Right cardiac atrium (tissue), 5 donors: Measurements from ENCODE around the gene USO1. TPM values are rescaled to one million over a fixed set of nuclear protein-coding genes. Genes with fewer than 3 reads are reported as not detected.
A peak's percentile ranks its signal among the peaks of the same experiment; 100 is the strongest.
"Not testable (repeated sequence)": the region's sequence is repeated elsewhere in the genome, so short reads cannot be mapped to it uniquely, and the experiment has no call there.

ENCODE experiments used
- ATAC-seq, 2 donors: fragments of 200-7000 bp; cut with Tn5 transposase; one replicate each; pipeline versions ENCODE4 v1.8.0 to v1.9.1; 2020; ENCODE audit warnings: moderate library complexity in 2 of 2, mild to moderate bottlenecking in 1 of 2
- DNase-seq, 3 donors: peaks; one replicate each; pipeline ENCODE4 v3.0.0-alpha.2; 2020
- H3K27ac ChIP-seq: one replicate; pipeline ENCODE4 v1.5.1; 2013; ENCODE audit warnings: mild to moderate bottlenecking, low read length, control low read depth, moderate library complexity
- H3K27me3 ChIP-seq: one replicate; pipeline ENCODE4 v1.6.1; 2013; ENCODE audit not compliant: control insufficient read depth, insufficient read depth
- H3K4me1 ChIP-seq: one replicate; pipeline ENCODE4 v1.6.1; 2013; ENCODE audit warnings: low read length; ENCODE audit not compliant: control insufficient read depth, insufficient read depth
- H3K4me3 ChIP-seq: one replicate; pipeline ENCODE4 v1.5.1; 2013; ENCODE audit warnings: low read length, control low read depth
- H3K9me3 ChIP-seq: one replicate; pipeline ENCODE4 v1.6.1; 2013; ENCODE audit warnings: low read length; ENCODE audit not compliant: control insufficient read depth
- WGBS: extraction: QIAGEN DNeasy Blood & Tissue Kit; methylation state at CpG from one replicate; pipeline ENCODE4 v1.1.7; 2013; 5-methylcytosine and 5-hydroxymethylcytosine counted together
- intact Hi-C, 4 donors: fragments of 100-400 bp; cut with DNase I; formaldehyde crosslinking; loops; one replicate each; pipeline versions ENCODE4 v1.11.0 to v1.14.0; 2022 to 2023
- polyA plus RNA-seq: library from polyadenylated mRNA; stranded (reverse); fragments of 200-250 nt; gene quantifications from one replicate; pipeline ENCODE4 v1.2.3, GENCODE V29; 2013
- total RNA-seq, 4 donors: library from RNA; stranded (reverse); fragmentation: NEBNext Ultra II Directional; extraction: Animal tissue kit (Norgen Biotek cat#: 25700); gene quantifications; one replicate each; pipeline ENCODE4 v1.2.1, GENCODE V29; 2021
- donor health status: healthy with polysubstance abuse.
- donor health status: DM: no; HTN: yes; CAD: no.
- donor health status: DM: no; HTN: no; CAD: no.
- donor health status: DM: no; HTN: yes; CAD: no; lungs with severe emphysema.
- donor health status: DM: yes; HTN: yes; CAD: no.

Gene USO1
- total and polyA plus RNA-seq, 5 donors = 47.4 to 103 (median 98.1) TPM

DNA sequence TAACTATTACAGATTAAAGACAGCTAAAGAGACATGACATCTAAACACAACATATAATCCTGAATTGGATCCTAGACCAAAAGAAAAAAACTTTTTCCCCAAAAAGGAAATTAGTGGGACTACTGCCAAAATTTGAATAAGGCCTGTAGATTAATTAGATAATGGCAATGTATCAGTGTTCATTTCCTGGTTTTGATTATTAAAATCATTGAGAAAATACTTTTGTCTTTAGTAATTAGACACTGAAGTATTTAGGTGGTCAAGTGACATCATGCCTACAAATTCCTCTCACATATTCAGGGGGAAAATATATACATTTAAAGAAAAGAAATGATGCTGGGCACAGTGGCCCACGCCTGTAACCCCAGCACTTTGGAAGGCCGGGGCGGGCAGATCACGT lies 10.4 kb upstream of the USO1 start:
- no peak overlapping the region for H3K27ac ChIP-seq

DNA sequence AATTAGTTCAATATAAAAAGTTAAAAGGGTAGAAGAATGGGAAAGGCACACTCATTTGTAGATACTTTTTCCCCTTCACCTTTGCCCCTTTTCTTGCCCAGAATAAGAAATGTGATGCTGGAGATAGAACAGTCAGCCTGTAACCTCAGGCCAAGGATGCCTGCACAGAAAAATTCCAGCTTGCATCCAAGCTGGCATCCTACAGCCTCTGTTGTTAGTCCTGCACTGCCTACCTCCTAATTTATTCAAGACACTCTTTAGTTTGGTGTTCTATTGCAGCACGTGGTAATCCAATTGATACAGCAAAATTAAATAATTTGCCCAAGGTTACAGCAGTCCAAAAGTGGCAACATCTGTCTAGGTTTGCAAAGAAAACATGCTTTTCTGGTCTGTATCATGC lies 9.7 kb upstream of the USO1 start:
- Histone ChIP-seq H3K4me3 (no peak overlapping the region), H3K4me1 (no peaks in the 10 kb centered on the region), H3K9me3 (no peaks in the 10 kb centered on the region), H3K27ac (peak overlapping the region; percentile 35), H3K27me3 (no peaks in the 10 kb centered on the region)
- ATAC-seq = no peak
- DNase-seq = no peak
- intact Hi-C loops = no loop called here
- WGBS = 61% methylated on average over 1 of the region's 1 CpG

More for the DNA sequence above, 10.4 kb upstream of the USO1 start:
- no peak for ATAC-seq
- H3K27me3 ChIP-seq = no peaks in the 10 kb centered on the region
- DNase-seq = no peak
- WGBS = 93% methylated on average over 4 of the region's 4 CpGs
- no peaks in the 10 kb centered on the region for H3K9me3 ChIP-seq
- H3K4me3 ChIP-seq = no peak overlapping the region
- no peaks in the 10 kb centered on the region for H3K4me1 ChIP-seq
- intact Hi-C loops = no loop called here

DNA sequence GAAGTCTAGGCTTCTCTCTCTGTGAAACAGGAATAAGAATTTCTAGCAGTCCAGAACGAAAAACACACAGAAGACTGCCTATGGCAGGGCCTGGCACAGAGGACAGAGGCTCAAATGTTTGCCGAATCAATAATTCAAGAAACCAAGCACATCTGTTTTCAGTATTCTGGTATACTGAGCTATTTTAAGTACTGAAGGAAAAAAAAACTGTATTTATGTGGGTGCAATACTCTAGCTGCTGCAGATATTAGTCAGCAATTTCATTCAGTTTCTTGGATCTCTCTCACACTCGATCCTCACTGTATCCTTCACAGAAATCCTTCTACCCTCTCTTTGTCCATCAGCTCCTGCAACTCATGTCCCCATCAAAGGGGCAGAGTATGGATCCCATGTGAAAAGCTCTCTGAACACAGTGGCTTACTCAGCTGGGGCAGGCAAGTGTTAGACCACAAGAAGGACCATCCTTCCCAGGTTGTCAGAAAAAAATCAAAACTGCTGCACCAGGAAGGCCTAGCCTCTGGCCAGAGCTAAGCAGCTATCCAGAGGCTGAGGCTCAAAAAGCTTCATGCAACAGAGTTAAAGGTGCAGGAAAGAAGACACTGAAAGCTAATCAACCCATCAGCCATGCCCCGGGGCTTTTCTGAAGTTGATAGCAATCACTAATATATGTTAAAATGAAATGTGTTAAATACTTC lies 9.1 kb upstream of the USO1 start:
- Histone ChIP-seq H3K27me3 (no peaks in the 10 kb centered on the region), H3K27ac (peak overlapping the region; percentile 45), H3K4me1 (no peaks in the 10 kb centered on the region), H3K9me3 (no peaks in the 10 kb centered on the region), H3K4me3 (no peak overlapping the region)
- DNase-seq (no peak), ATAC-seq (peak in 1 of 2 donors; percentile 31)
- 60% methylated on average over 4 of the region's 4 CpGs for WGBS
- intact Hi-C loops = no loop called here

DNA sequence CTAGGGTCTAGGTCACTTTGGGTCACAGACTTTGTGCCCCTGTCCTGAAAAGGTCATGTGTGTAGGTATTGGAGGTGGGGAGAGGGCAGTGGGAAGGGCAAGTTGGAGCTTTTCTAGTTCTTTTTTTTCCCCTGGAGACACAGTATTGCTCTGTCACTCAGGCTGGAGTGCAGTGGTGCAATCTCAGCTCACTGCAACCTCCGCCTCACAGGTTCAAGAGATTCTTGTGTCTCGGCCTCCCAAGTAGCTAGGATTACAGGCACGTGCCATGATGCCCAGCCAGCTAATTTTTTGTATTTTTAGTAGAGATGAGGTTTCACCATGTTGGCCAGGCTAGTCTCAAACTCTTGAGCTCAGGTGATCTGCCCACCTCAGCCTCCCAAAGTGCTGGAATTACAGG lies 8.3 kb upstream of the USO1 start:
- H3K4me3 ChIP-seq, DNase-seq, intact Hi-C loops, ATAC-seq, H3K4me1 ChIP-seq, H3K9me3 ChIP-seq, H3K27ac ChIP-seq, H3K27me3 ChIP-seq: not testable (repeated sequence)
- WGBS = 95% methylated on average over 3 of the region's 3 CpGs

DNA sequence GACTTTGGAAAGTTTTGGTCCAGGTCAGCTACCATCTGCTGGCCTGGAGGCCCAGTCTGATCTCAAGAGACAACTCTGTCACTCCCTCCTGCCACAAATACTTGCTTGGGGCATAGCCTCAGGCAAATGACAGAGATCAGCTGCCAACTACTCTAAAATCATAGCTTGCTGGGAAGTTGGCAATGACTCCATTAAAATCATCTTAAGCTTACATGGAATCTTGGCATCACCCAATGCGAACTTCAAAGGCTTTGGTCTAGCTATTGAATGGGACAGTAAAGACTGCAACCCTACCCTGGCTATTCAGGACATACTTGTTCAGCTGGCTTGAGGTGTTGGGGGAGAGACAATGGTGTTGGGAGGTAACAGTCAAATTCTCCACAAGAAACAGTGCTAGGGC lies 7.0 kb upstream of the USO1 start:
- 90% methylated on average over 1 of the region's 1 CpG for WGBS
- Histone ChIP-seq H3K27ac (no peak overlapping the region), H3K4me3 (no peak overlapping the region), H3K9me3 (no peaks in the 10 kb centered on the region), H3K27me3 (no peaks in the 10 kb centered on the region), H3K4me1 (no peaks in the 10 kb centered on the region)
- intact Hi-C loops = no loop called here
- DNase-seq = no peak
- no peak for ATAC-seq

DNA sequence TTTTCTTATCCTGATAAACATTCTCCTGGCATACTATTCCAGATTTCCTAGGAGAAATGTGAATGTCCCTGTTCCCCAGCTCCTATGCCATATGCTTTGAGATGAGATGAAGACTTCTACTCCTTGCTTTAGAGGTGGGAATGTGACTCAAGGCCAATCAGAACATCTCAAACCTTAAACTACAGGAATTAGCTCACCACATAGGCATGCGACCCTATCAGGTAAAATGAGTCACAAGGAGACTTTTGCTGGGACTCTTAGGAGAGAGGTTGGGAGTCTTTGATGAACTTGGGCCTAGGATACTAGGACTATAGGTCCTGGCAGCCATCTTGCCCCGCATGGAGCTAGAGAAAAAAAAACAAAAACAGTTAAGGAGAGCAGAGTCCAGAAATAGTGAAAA lies 5.8 kb upstream of the USO1 start:
- ATAC-seq = no peak
- Histone ChIP-seq H3K27me3 (no peaks in the 10 kb centered on the region), H3K27ac (no peak overlapping the region), H3K9me3 (no peaks in the 10 kb centered on the region), H3K4me3 (no peak overlapping the region), H3K4me1 (no peaks in the 10 kb centered on the region)
- 86% methylated on average over 2 of the region's 2 CpGs for WGBS
- no peak for DNase-seq
- intact Hi-C loops = no loop called here

DNA sequence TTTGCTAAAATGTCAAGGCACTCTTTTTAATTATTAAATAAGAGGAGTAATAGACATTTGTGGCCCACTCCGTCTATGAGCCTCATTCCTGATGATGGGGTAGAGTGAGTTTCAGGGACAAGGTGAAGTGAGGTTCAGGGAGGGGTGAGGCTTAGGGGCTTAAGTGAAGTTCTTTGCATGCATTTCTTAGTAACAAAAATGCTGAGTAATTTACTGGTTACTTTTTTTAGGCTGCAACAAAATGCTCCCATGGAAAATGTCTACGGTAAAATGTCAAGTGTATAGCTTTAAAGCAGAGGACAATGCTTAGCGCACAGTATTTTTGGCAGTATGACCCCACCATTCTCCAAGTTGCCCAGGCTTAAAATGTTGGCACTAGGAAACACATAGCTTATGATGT lies 2.0 kb upstream of the USO1 start:
- intact Hi-C loops = loop anchor here in 3 of 4 donors (5.0 to 10.0 kb wide), 2 partner anchors 48 to 50 kb away; partner anchors contain the start of gene G3BP2 (in 3 of the 3)
- Histone ChIP-seq H3K27ac (no peak overlapping the region), H3K4me1 (no peaks in the 10 kb centered on the region), H3K9me3 (no peaks in the 10 kb centered on the region), H3K4me3 (no peak overlapping the region), H3K27me3 (no peaks in the 10 kb centered on the region)
- 46% methylated on average over 3 of the region's 3 CpGs for WGBS
- ATAC-seq = no peak
- DNase-seq = no peak

DNA sequence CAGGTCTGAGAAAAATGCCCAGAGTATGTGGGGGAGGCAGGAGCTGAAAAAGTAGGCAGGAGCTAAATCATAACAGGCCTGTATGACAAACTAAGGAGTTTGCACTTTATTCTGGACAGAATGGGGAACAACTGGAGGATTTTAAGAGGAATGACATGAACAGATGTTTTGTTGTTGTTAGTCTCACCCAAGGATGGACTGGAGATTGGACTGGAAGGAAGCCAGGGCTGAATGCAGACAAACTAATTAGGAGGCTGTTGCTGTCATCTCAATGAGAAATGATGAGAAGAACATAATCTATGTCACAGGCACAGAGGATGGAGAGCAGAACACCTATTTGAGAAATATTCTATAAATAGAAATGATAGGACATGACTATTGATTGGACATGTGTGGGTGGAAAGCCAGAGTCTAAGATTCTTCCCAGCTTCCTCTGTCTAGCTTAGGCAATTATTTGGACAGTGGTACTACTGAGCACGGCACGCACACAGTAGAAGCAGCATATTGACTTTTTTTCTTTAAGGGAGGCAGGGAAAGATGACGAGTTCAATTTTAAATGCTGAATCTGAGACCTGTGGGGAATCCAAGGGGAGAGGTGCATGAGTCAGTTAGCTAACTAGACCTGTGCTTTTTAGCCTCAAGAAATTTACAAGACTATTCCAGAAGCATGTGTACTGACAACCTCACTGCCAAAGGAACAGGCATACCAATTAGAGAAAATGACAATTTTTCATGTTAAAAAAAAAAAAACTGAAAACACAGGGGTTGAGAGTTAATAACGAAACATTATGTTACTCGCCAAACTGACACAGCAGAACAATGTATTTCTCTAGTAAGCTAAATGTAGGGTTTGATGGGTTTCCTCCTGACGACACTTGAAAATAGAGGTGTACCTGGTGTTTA lies 963 bp upstream of the USO1 start:
- under 1% methylated on average over 6 of the region's 6 CpGs for WGBS
- intact Hi-C loops = loop anchor here (1.0 to 10.0 kb wide), 3 partner anchors 49 to 51 kb away; partner anchors contain the start of gene G3BP2 (in 3 of the 4)
- Histone ChIP-seq H3K27me3 (no peaks in the 10 kb centered on the region), H3K4me3 (peak overlapping the region; percentile 63), H3K27ac (peak overlapping the region; percentile 76), H3K9me3 (no peaks in the 10 kb centered on the region), H3K4me1 (peaks cover 1% of the 10 kb centered on the region)
- DNase-seq (no peak), ATAC-seq (no peak)

DNA sequence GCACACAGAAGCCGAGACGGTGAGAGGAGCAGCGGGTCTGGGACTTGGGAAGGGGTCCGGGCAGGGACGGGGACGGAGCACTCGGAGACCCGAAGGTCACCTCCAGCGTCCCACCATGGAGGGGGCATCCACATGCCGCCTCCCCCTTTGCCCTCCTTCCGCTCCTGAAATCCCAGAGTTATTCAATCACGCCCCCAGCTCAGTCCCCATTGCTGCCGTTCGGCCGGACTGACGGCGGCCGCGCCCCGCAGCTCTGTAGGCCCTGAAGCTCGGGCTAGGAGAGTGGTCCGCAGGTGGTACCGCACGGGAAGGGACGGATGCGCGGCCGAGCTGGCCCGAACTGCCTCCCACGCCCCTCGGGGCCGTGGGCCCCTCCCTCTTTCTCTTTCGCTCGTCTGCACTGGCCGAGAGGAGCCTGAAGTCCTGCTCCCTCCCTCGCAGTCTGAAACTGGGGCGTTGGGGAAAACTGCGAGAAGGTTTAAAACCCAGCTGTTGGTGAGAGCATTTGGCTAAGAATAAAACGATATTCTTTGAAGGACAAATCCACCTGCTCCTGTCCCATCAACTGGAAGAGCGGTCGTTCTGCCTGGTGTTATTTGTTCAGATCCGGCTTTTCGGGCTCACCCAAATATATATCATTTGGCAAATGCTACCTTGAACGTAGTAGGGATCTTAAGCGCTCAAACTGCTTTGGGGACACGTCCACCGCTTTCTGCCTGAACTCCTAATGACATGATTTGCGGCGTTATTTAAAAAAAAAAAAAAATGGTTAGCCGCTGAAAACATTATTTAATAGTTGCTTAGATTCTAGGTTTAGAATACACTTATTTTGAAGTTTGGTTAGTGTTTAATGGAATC lies 719 bp downstream of the USO1 start:
- H3K4me3 ChIP-seq = peak overlapping the region; percentile 75
- H3K27ac ChIP-seq = peak overlapping the region; percentile 97
- under 1% methylated on average over 50 of the region's 50 CpGs for WGBS
- intact Hi-C loops = loop anchor here (1.0 to 10.0 kb wide), 3 partner anchors 50 to 53 kb away; partner anchors contain the start of gene G3BP2 (in 3 of the 4)
- no peaks in the 10 kb centered on the region for H3K9me3 ChIP-seq
- ATAC-seq (peak; percentile 85 to 87), DNase-seq (peak; percentile 82 to 91 (median 89))
- H3K27me3 ChIP-seq = no peaks in the 10 kb centered on the region
- H3K4me1 ChIP-seq = peaks cover 2% of the 10 kb centered on the region

DNA sequence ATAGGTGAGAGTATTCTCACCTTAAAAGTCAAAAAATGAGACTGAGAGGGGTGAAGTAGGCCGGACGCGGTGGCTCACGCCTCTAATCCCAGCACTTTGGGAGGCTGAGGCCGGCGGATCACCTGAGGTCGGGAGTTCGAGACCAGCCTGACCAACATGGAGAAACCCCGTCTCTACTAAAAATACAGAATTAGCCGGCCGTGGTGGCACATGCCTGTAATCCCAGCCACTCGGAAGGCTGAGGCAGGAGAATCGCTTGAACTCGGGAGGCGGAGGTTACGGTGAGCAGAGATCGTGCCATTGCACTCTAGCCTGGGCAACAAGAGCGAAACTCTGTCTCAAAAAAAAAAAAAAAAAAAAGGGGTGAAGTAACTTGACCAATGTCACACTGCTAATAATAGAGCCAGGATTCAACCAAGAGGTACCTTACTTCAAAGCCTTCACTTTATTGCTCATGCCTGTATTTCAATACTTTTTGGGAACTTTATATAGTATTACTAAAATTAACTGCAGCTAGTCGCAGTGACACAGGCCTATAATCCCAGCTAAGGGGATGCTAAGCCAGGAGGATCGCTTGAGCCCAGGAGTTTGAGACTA lies 1.7 kb downstream of the USO1 start:
- Histone ChIP-seq H3K4me3 (peak overlapping the region; percentile 75), H3K27ac (peak overlapping the region; percentile 73)
- DNase-seq, ATAC-seq, H3K27me3 ChIP-seq, H3K4me1 ChIP-seq, H3K9me3 ChIP-seq: not testable (repeated sequence)
- intact Hi-C loops = loop anchor here in 2 of 4 donors (10.0 kb wide), 1 partner anchor 51 kb away; the partner anchor contains the start of gene G3BP2 (in 2 of the 2)
- 48% methylated on average over 20 of the region's 20 CpGs for WGBS
